BE2C (cell line): Measurements from ENCODE around the gene EFCAB6.

Experiments
- DNase-seq: peaks from one replicate; pipeline ENCODE4 v3.0.0-alpha.2; 2020
- H3K27me3 ChIP-seq: fragments of 250-450 bp; sonication (Bioruptor Pico); 2 replicates; pipeline ENCODE4 v1.5.1; 2020; ENCODE audit warnings: mild to moderate bottlenecking
- H3K36me3 ChIP-seq: fragments of 250-450 bp; sonication (Bioruptor Pico); 2 replicates; pipeline ENCODE4 v1.5.1; 2020; ENCODE audit warnings: mild to moderate bottlenecking
- H3K4me1 ChIP-seq: fragments of 250-450 bp; sonication (Bioruptor Pico); 2 replicates; pipeline ENCODE4 v1.5.1; 2020
- H3K4me3 ChIP-seq: 2 replicates; pipeline ENCODE4 v1.5.1; 2011; ENCODE audit warnings: low read depth, low read length
- H3K9me3 ChIP-seq: fragments of 250-450 bp; sonication (Bioruptor Pico); 2 replicates; pipeline ENCODE4 v1.5.1; 2020
- CTCF ChIP-seq: IDR thresholded peaks from 2 replicates; pipeline ENCODE4 v1.5.1; 2012; ENCODE audit warnings: mild to moderate bottlenecking, low read depth, low read length

EFCAB6 gene

GRCh38 chr22:43742154-43742950 is 69.8 kb downstream of the EFCAB6 start:
- Histone ChIP-seq H3K9me3 (no peaks in the 10 kb centered on the region), H3K27me3 (peaks cover 16% of the 10 kb centered on the region), H3K36me3 (no peaks in the 10 kb centered on the region), H3K4me3 (no peak overlapping the region), H3K4me1 (no peaks in the 10 kb centered on the region)
- no peak for DNase-seq
- no peak for TF ChIP-seq CTCF

GRCh38 chr22:43740587-43741270 is 71.4 kb downstream of the EFCAB6 start:
- TF ChIP-seq CTCF = no peak
- Histone ChIP-seq H3K4me1 (no peaks in the 10 kb centered on the region), H3K27me3 (peaks cover 16% of the 10 kb centered on the region), H3K9me3 (no peaks in the 10 kb centered on the region), H3K4me3 (no peak overlapping the region), H3K36me3 (no peaks in the 10 kb centered on the region)
- no peak for DNase-seq

GRCh38 chr22:43739851-43740379 is 72.2 kb downstream of the EFCAB6 start:
- peaks cover 16% of the 10 kb centered on the region for H3K27me3 ChIP-seq
- H3K9me3 ChIP-seq = no peaks in the 10 kb centered on the region
- H3K4me3 ChIP-seq = no peak overlapping the region
- TF ChIP-seq CTCF = no peak
- no peaks in the 10 kb centered on the region for H3K4me1 ChIP-seq
- no peaks in the 10 kb centered on the region for H3K36me3 ChIP-seq
- no peak for DNase-seq

- peaks cover 18% of the 10 kb centered on the region for H3K27me3 ChIP-seq
- H3K4me1 ChIP-seq = no peaks in the 10 kb centered on the region
- no peaks in the 10 kb centered on the region for H3K9me3 ChIP-seq
- no peak for DNase-seq
- H3K36me3 ChIP-seq = no peaks in the 10 kb centered on the region
- TF ChIP-seq CTCF = no peak
- no peak overlapping the region for H3K4me3 ChIP-seq
Observed at GRCh38 chr22:43737150-43737828, 74.8 kb downstream of the EFCAB6 start.

GRCh38 chr22:43736651-43737050 is 75.5 kb downstream of the EFCAB6 start:
- no peak for TF ChIP-seq CTCF
- Histone ChIP-seq H3K4me3 (no peak overlapping the region), H3K36me3 (no peaks in the 10 kb centered on the region)

More at GRCh38 chr22:43736651-43737050, 75.5 kb downstream of the EFCAB6 start:
- no peaks in the 10 kb centered on the region for H3K4me1 ChIP-seq
- no peaks in the 10 kb centered on the region for H3K9me3 ChIP-seq
- peaks cover 18% of the 10 kb centered on the region for H3K27me3 ChIP-seq
- DNase-seq = no peak
